Suprapubic skin (tissue), 4 donors: ENCODE measurements around the gene PLCB1. TPM values are rescaled to one million over a fixed set of nuclear protein-coding genes. Genes with fewer than 3 reads are reported as not detected.

Experiments
- DNase-seq, 2 donors: peaks; one replicate each; pipeline ENCODE4 v3.0.0-alpha.2; 2019; ENCODE audit warnings: low spot score in 2 of 2
- H3K27ac ChIP-seq: fragments of 200-600 bp; sonication (generic); one replicate; pipeline ENCODE4 v1.5.1; 2019
- H3K27me3 ChIP-seq: fragments of 200-600 bp; sonication (generic); one replicate; pipeline ENCODE4 v1.5.1; 2019
- H3K36me3 ChIP-seq: fragments of 200-600 bp; sonication (generic); one replicate; pipeline ENCODE4 v1.5.1; 2019
- H3K4me1 ChIP-seq: fragments of 200-600 bp; sonication (generic); one replicate; pipeline ENCODE4 v1.5.1; 2019
- H3K4me3 ChIP-seq: fragments of 200-600 bp; sonication (generic); one replicate; pipeline ENCODE4 v1.5.1; 2019; ENCODE audit warnings: mild to moderate bottlenecking
- H3K9me3 ChIP-seq: fragments of 200-600 bp; sonication (generic); one replicate; pipeline ENCODE4 v1.5.1; 2019
- EP300 ChIP-seq: sonication (generic); formaldehyde crosslinking; IDR thresholded peaks from one replicate; pipeline ENCODE4 v1.6.1; 2017; ENCODE audit warnings: antibody characterized with exemption
- POLR2A ChIP-seq, 2 donors: fragments of 450-650 bp; IDR thresholded peaks; one replicate each; pipeline ENCODE4 v1.6.1; 2017; ENCODE audit warnings: antibody characterized with exemption in 2 of 2, mild to moderate bottlenecking in 2 of 2, moderate library complexity in 2 of 2
- POLR2AphosphoS5 ChIP-seq, 3 donors: sonication (generic); formaldehyde crosslinking; IDR thresholded peaks; one replicate each; pipeline ENCODE4 v1.6.1; 2017; ENCODE audit warnings: antibody characterized with exemption in 3 of 3
- WGBS: methylation state at CpG from one replicate; pipeline ENCODE4 v1.1.5; 2018; 5-methylcytosine and 5-hydroxymethylcytosine counted together
- total RNA-seq, 4 donors: library from RNA; depleted of rRNA; stranded (reverse); fragments of >200 nt; gene quantifications; one replicate each; pipeline ENCODE4 v1.1.0, GENCODE V29; 2016
- TF ChIP-seq, protein P1 (sequence below), 2 donors: fragments of 200-600 bp in 1 of 2; fragments of 450-650 bp in 1 of 2; sonication (generic) in 1 of 2; IDR thresholded peaks; one replicate each; pipeline ENCODE4 v1.5.1; 2016 to 2019; ENCODE audit warnings: antibody characterized with exemption in 2 of 2, mild to moderate bottlenecking in 1 of 2, moderate library complexity in 1 of 2

PLCB1 gene
- total RNA-seq, 4 donors from 2014 or later: 3.9 to 15.6 (median 6.7) TPM

- DNase-seq: no peak
- no peaks in the 10 kb centered on the region for H3K36me3 ChIP-seq
- H3K4me1 ChIP-seq: no peaks in the 10 kb centered on the region
- TF ChIP-seq EP300: no peak
- TF ChIP-seq, protein P1, sequence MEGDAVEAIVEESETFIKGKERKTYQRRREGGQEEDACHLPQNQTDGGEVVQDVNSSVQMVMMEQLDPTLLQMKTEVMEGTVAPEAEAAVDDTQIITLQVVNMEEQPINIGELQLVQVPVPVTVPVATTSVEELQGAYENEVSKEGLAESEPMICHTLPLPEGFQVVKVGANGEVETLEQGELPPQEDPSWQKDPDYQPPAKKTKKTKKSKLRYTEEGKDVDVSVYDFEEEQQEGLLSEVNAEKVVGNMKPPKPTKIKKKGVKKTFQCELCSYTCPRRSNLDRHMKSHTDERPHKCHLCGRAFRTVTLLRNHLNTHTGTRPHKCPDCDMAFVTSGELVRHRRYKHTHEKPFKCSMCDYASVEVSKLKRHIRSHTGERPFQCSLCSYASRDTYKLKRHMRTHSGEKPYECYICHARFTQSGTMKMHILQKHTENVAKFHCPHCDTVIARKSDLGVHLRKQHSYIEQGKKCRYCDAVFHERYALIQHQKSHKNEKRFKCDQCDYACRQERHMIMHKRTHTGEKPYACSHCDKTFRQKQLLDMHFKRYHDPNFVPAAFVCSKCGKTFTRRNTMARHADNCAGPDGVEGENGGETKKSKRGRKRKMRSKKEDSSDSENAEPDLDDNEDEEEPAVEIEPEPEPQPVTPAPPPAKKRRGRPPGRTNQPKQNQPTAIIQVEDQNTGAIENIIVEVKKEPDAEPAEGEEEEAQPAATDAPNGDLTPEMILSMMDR (IDR thresholded peaks at IDR 0.05): no peak
- no peak for TF ChIP-seq POLR2AphosphoS5 (IDR thresholded peaks at IDR 0.05)
- TF ChIP-seq POLR2A (IDR thresholded peaks at IDR 0.05): no peak
- H3K4me3 ChIP-seq: no peak overlapping the region
- H3K9me3 ChIP-seq: no peaks in the 10 kb centered on the region
- no peak overlapping the region for H3K27ac ChIP-seq
- no peaks in the 10 kb centered on the region for H3K27me3 ChIP-seq
Measured at GRCh38 chr20:8124639-8125038, 7.4 kb upstream of the PLCB1 start.

DNA sequence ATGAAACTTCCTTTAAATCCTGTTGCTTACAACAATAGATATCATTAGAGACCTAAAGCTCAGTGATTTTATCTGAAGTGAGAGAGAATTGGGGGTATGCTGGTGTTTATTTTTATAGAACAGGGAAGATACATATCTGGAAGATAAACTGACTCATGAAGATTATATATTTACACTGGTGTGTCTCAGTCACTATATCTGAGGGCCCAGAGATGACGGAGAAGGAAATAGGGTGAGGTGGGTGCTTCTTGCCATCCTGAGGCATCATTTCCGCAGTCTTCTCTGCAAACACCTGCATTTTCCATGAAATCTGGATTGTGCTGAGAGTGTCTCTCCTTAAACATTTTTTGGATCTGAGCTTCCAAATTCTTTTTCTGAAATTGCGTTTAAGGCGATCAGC lies 5.9 kb upstream of the PLCB1 start:
- Histone ChIP-seq H3K9me3 (no peaks in the 10 kb centered on the region), H3K27ac (no peak overlapping the region), H3K4me1 (no peaks in the 10 kb centered on the region), H3K36me3 (no peaks in the 10 kb centered on the region), H3K27me3 (no peaks in the 10 kb centered on the region), H3K4me3 (no peak overlapping the region)
- TF ChIP-seq EP300: no peak
- no peak for TF ChIP-seq POLR2AphosphoS5 (IDR thresholded peaks at IDR 0.05)
- no peak for TF ChIP-seq POLR2A (IDR thresholded peaks at IDR 0.05)
- TF ChIP-seq, protein P1 (IDR thresholded peaks at IDR 0.05): no peak
- no peak for DNase-seq
- WGBS: 85% methylated on average over 4 of the region's 4 CpGs

GRCh38 chr20:8126841-8127378 lies 5.2 kb upstream of the PLCB1 start:
- no peak for DNase-seq

DNA sequence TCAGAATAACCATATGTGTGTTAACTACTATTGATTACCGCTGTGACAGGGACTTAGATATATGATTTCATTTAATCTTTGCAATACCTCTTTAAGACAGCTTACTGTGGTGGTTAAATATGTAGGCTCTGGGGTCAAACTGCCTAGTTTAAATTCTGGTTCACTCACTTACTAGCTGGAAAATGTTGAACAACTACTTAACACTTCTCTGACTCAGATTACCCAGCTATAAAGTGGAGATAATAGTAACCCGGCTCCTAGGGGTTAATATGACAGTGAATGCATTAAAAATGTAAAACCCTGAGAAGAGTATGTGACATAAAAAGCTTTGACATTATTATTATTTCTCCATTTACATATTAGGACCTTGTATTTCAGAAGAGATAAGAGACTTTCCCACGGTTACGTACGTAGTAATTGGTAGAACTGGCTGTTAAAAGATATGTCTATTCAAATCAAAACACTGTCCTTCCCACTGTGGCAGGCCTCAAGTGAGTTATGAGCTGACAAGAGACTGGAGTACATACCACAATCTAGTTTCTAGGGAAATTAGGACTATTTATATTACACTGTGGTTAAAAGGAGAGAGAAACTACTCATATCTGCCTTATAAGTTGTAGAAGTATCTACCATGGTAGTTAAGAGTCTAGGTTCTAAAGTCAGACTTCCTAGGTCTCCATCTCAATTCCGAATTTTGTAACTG lies 4.4 kb upstream of the PLCB1 start:
- 79% methylated on average over 6 of the region's 6 CpGs for WGBS
- no peak for DNase-seq
- no peak overlapping the region for H3K4me3 ChIP-seq
- TF ChIP-seq, protein P1 (IDR thresholded peaks at IDR 0.05): no peak
- TF ChIP-seq POLR2AphosphoS5 (IDR thresholded peaks at IDR 0.05): no peak
- TF ChIP-seq EP300: no peak
- TF ChIP-seq POLR2A (IDR thresholded peaks at IDR 0.05): no peak
- no peaks in the 10 kb centered on the region for H3K36me3 ChIP-seq
- no peak overlapping the region for H3K27ac ChIP-seq
- peaks cover 14% of the 10 kb centered on the region for H3K4me1 ChIP-seq
- H3K9me3 ChIP-seq: no peaks in the 10 kb centered on the region
- H3K27me3 ChIP-seq: peaks cover 7% of the 10 kb centered on the region

More at GRCh38 chr20:8126841-8127378, 5.2 kb upstream of the PLCB1 start:
- Histone ChIP-seq H3K4me1 (peaks cover 6% of the 10 kb centered on the region), H3K27ac (no peak overlapping the region), H3K9me3 (no peaks in the 10 kb centered on the region), H3K27me3 (no peaks in the 10 kb centered on the region), H3K36me3 (no peaks in the 10 kb centered on the region), H3K4me3 (no peak overlapping the region)
- TF ChIP-seq POLR2AphosphoS5 (IDR thresholded peaks at IDR 0.05) (no peak), POLR2A (IDR thresholded peaks at IDR 0.05) (no peak), EP300 (no peak)
- TF ChIP-seq, protein P1 (IDR thresholded peaks at IDR 0.05): no peak
- 86% methylated on average over 1 of the region's 1 CpG for WGBS

GRCh38 chr20:8128291-8129060 lies 3.6 kb upstream of the PLCB1 start:
- DNase-seq: no peak
- H3K36me3 ChIP-seq: no peaks in the 10 kb centered on the region
- no peaks in the 10 kb centered on the region for H3K9me3 ChIP-seq
- 61% methylated on average over 5 of the region's 5 CpGs for WGBS
- no peak overlapping the region for H3K4me3 ChIP-seq
- H3K27me3 ChIP-seq: peaks cover 15% of the 10 kb centered on the region
- TF ChIP-seq POLR2A (IDR thresholded peaks at IDR 0.05) (no peak), POLR2AphosphoS5 (IDR thresholded peaks at IDR 0.05) (no peak)
- H3K4me1 ChIP-seq: peaks cover 19% of the 10 kb centered on the region
- H3K27ac ChIP-seq: no peak overlapping the region
